Fibroblast of the aortic adventitia (primary cell): ENCODE measurements around the gene TPO. TPM values are rescaled to one million over a fixed set of nuclear protein-coding genes. Genes with fewer than 3 reads are reported as not detected.
"Not testable (repeated sequence)": the region's sequence is repeated elsewhere in the genome, so short reads cannot be mapped to it uniquely, and the experiment has no call there.

Experiments
- DNase-seq: peaks from one replicate; pipeline ENCODE4 v3.0.0-alpha.2; 2010; ENCODE audit warnings: low read depth
- H3K4me3 ChIP-seq: 2 replicates; pipeline ENCODE4 v1.5.1; 2011; ENCODE audit warnings: low read depth, mild to moderate bottlenecking, control low read depth, low read length, moderate library complexity
- CTCF ChIP-seq: IDR thresholded peaks from 2 replicates; pipeline ENCODE4 v1.5.1; 2011; ENCODE audit warnings: mild to moderate bottlenecking, low read length, control low read depth, inconsistent platforms; ENCODE audit not compliant: insufficient read depth
- total RNA-seq: library from RNA; depleted of rRNA; stranded (reverse); fragments of >200 nt; gene quantifications from 2 replicates; pipeline ENCODE4 v1.2.3, GENCODE V29; 2012; ENCODE audit warnings: low replicate concordance

Gene TPO
- total RNA-seq, 1 donor = not detected

GRCh38 chr2:1511455-1511854 is 98.2 kb downstream of the TPO start:
- no peak for TF ChIP-seq CTCF
- no peak overlapping the region for H3K4me3 ChIP-seq
- DNase-seq = no peak

GRCh38 chr2:1512321-1513289 is 99.3 kb downstream of the TPO start:
- TF ChIP-seq CTCF = no peak
- no peak overlapping the region for H3K4me3 ChIP-seq
- no peak for DNase-seq

GRCh38 chr2:1514391-1515072 is 101.3 kb downstream of the TPO start:
- H3K4me3 ChIP-seq = no peak overlapping the region
- no peak for TF ChIP-seq CTCF
- DNase-seq = no peak

GRCh38 chr2:1515073-1515430 is 101.8 kb downstream of the TPO start:
- no peak for TF ChIP-seq CTCF
- DNase-seq = no peak
- no peak overlapping the region for H3K4me3 ChIP-seq

GRCh38 chr2:1515986-1516797 is 102.9 kb downstream of the TPO start:
- no peak for DNase-seq
- no peak for TF ChIP-seq CTCF
- H3K4me3 ChIP-seq = no peak overlapping the region

GRCh38 chr2:1516798-1517060 is 103.5 kb downstream of the TPO start:
- no peak for DNase-seq
- TF ChIP-seq CTCF = no peak
- H3K4me3 ChIP-seq = no peak overlapping the region

- not testable (repeated sequence) for H3K4me3 ChIP-seq, DNase-seq
Observed at GRCh38 chr2:1517291-1517690, 104.0 kb downstream of the TPO start.
